ENCODE results near the gene CPPED1. TPM values are rescaled to one million over a fixed set of nuclear protein-coding genes. Genes with fewer than 3 reads are reported as not detected.

CPPED1 gene
- polyA plus RNA-seq, 3 donors: 23.3 to 29.4 (median 25.7) TPM

- DNase-seq (ENCODE audit: low read depth in 3 of 3, low spot score in 2 of 3): no peak
These were observed 190.3 kb downstream of the CPPED1 start for GRCh38 chr16:12613131-12613991.

- DNase-seq (ENCODE audit: low read depth in 3 of 3, low spot score in 2 of 3): no peak
These were observed 191.0 kb downstream of the CPPED1 start for GRCh38 chr16:12612598-12613101.

DNA sequence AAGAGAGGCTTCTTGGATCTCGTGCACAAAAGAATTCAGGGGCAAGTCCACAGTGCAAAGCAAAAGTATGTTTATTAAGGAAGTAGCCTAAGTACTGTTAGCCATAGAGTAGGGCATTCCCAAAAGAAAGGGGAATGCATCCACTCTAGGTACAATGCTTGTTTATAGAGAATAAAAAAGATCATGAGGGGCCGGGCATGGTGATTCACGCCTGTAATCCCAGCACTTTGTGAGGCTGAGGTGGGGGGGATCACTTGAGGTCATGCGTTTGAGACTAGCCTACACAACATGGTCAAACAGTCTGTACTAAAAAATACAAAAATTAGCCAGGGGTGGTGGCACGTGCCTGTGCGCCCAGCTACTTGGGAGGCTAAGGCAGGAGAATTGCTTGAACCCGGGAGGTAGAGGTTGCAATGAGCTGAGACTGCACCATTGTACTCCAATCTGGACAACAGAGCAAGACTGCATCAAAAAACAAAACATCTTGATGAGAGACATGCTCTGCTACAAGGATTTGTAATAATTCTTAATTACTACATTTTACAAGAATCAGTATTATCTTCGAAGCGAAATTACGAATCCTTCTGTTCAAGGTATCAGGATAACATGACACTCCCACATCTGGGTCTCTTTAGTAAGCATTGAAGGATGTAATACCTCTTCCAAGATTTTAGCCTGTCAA lies 191.6 kb downstream of the CPPED1 start:
- DNase-seq (ENCODE audit: low read depth in 3 of 3, low spot score in 2 of 3): no peak

DNA sequence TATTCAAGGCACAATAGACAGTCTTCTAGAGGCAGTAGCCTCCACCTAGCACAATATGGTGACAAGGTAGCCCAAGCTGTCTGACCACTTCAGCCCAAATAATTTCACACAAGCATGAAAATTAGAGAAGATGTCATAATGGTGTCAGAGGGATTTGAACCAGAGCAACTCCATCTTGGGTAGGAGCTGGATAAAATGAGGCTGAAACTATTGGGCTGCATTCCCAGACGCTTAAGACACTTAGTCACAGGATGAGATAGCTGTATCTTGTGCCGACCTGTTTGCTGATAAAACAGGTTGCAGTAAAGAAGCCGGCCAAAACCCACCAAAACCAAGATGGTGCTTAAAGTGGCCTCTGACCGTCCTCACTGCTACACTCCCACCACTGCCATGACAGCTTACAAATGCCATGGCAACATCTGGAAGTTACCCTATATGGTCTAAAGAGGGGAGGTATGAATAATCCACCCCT lies 192.6 kb downstream of the CPPED1 start:
- DNase-seq (ENCODE audit: low read depth in 3 of 3, low spot score in 2 of 3): no peak

DNA sequence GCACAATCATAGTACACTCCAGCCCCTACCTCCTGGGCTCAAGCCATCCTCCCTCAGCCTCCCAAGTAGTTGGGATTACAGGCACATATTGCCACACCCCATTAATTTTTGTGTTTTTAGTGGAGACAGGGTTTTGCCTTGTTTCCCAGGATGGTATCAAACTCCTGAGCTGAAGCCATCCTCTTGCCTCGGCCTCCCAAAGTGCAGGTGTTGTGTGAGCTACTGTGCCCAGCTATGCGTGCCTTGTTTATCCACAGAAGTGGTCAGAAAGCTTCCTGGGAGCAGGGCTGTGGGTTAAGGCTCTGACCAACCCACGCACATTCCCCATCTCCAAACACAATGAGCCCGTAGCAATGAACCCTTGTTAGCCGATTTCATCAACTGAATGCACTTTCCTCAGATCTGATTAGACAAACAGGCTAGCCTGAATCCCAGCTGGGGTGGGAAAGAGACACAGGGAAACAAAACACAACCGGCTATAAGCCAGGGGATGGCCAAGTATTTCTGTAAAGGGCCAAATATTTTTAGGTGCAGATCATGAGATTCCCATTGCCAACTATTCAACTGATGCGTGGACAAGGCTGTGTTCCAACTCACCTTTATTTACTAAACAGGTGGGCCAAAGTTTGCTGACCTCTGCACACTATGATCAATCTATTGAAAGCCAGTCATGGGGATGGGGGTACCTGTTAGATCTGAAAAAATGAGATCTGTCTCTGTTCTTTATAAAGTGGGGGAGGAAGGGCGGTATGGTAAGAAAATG lies 193.6 kb downstream of the CPPED1 start:
- no peak for DNase-seq (ENCODE audit: low read depth in 3 of 3, low spot score in 2 of 3)

Other genes with a start within 250 kb of the CPPED1 start
- 1 to 10 TPM; 3.5 to 5.4 (median 4.6) TPM for gene SHISA9, start 97.7 kb upstream of the CPPED1 start, polyA plus RNA-seq (ENCODE audit: insufficient read length in 3 of 3)

Data from right renal cortex interstitium (tissue), 3 donors.